Eye (tissue), 1 donor: ENCODE data around the gene PLD2.
A peak's percentile ranks its signal among the peaks of the same experiment; 100 is the strongest.
"Not testable (repeated sequence)": the region's sequence is repeated elsewhere in the genome, so short reads cannot be mapped to it uniquely, and the experiment has no call there.

ENCODE experiments used
- DNase-seq: peaks from one replicate; pipeline ENCODE4 v3.0.0-alpha.2; 2015

PLD2 gene

GRCh38 chr17:4837471-4838308 lies 30.7 kb downstream of the PLD2 start:
- DNase-seq: no peak

GRCh38 chr17:4838309-4838785 lies 31.4 kb downstream of the PLD2 start:
- no peak for DNase-seq

DNA sequence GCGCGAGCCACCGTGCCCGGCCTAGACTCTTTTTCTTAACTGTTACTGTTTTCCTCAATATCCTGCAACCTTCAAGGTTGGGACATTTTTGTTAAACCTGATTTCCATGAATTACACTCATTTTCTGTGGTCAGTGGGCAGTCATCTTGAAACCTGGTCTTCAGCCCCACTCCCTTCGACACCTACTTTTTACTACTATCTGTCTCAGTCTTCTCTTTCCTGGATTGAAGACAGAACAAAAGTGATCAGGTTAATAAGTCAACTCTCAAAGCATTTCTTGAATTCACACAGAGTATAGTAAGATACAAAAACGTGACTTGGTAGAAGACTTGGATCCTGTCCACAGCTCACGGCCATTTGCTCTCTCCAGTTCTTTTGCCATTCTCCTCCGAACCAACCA lies 32.3 kb downstream of the PLD2 start:
- DNase-seq: no peak

GRCh38 chr17:4839965-4840892 lies 33.3 kb downstream of the PLD2 start:
- no peak for DNase-seq

DNA sequence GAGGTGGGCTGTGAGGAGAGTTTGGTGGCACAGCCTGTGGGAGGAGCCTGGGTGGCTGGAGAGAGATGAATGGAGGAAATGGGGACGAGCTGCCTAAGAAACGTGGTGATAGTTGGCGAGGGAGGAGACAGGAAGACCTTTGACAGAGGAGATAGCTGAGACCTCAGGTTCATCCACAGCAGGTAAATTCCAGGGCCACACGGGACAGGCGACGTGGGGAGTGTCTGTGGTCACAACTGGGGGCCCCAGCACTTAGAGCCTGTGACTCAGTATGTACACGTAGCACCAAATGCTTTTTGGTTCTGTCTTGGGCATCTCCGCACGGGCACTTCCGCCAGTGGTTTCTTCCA lies 33.9 kb downstream of the PLD2 start:
- no peak for DNase-seq

DNA sequence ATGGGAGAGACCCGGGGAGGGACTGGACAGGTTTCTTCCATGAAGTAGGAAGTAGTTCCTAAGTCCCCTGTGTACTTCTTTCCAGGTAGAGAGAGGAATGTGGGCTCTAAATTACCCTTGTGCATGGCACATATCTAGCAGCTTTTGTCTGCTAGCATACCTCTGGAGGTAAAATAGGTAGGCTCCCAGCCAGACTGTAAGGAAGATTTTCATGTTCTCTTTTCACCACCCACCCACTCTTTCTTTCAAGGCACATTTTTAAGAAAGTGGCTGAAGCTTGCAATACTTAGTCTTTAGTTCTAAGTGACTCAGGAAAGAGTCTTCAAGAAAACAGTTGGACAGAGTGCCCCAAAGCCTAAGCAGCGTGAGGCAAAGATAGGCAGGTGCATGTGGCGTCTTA lies 35.4 kb downstream of the PLD2 start:
- DNase-seq: no peak

DNA sequence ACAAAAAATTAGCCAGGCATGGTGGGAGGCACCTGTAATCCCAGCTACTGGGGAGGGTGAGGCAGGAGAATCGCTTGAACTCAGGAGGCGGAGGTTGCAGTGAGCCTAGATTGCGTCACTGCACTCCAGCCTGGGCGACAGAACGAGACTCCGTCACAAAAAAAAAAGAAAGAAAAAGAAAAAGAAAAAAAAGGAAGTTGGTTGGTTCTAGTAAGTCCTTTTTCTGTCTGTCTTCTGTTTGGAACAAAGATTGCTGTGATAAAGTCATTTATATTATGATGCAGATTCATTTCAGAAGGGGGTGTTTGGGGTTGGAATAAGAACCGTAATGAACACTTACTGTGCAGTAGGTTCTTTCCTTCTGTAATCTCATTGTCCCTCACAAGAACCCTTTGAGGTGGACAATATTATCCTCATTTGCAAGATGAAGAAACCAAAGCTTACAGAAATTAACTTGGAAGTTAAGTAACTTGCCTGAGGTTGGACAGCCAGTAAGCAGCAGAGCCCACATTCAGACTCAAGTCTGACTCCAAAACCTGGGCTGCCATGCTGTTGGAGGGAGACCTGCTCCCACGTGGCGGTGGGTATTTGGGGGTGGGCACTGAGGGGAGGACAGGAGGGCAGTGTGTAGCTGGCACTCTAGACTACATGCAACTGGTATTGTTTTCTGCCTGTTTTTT lies 36.5 kb downstream of the PLD2 start:
- no peak for DNase-seq

GRCh38 chr17:4845118-4845517 lies 38.2 kb downstream of the PLD2 start:
- no peak for DNase-seq

DNA sequence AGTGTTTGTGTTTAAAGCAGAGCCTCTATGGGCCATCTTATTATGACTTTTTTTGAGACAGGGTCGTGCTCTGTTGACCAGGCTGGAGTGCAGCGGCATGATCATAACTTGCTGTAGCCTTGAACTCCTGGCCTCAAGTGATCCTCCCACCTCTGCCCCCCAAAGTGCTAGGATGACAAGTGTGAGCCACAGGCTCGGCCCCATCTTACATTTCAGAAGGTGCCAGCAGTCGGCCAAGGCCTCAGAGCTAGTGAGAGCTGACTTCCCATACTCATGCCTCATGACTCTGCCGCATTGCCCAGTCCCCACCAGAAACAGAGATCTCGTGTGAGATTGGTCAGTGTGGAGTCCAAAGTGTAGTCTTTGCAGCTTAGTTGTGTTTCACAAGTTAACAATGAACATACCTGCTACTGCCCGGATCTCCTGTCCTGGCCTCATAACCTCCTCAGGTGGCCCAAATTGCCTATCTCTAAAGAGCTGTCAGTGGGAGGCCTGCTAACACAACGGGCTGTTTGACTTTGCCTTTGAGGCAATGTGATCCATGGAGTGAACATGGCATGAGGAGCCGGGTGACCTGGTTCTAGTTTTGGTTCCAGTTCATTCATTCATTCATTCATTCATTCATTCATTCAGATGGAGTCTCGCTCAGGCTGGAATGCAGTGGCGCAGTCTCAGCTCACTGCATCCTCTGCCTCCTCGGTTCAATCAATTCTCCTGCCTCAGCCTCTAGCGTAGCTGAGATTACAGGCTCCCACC lies 39.9 kb downstream of the PLD2 start:
- DNase-seq: no peak

- no peak for DNase-seq
These were observed 42.1 kb downstream of the PLD2 start for GRCh38 chr17:4849011-4849536.

DNA sequence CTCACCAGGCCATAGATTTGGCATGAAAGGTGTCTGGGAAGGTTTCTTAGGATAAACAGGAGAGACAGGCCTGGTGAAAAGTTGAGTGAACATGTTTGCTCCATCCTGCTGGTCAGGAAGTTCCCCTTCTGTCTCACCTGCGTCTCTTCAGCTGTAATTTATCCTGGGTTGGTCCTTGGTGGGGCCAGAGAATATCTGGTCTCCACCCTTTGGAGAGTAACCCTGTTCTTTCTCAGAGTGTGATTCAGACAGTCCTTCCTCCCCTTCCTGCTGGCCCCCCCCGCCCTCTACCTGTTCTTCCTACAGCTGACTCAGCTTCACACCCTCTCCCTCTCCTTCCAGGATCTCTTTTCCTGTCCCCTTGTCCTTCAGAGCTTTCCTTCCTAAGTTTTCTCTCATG lies 43.3 kb downstream of the PLD2 start:
- no peak for DNase-seq

- DNase-seq: no peak
These were observed 44.1 kb downstream of the PLD2 start for GRCh38 chr17:4851084-4851483.

GRCh38 chr17:4852567-4853207 lies 45.7 kb downstream of the PLD2 start:
- DNase-seq: peak; percentile 14

DNA sequence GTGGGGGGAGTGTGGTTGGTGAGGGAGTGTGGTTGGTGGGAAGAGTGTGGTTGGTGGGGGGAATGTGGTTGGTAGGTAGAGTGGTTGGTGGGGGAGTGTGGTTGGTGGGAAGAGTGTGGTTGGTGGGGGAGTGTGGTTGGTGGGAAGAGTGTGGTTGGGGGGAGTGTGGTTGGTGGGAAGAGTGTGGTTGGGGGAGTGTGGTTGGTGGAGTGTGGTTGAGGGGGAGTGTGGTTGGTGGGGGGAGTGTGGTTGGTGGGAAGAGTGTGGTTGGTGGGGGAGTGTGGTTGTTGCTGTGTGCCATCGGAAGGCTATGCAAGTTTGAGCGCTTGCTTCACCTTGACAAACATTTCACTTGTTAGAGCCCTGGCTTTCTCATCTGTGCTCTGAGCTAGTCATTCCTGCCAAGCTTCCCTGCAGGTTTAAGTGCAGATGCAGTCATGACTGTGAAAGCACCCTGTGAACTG lies 46.3 kb downstream of the PLD2 start:
- DNase-seq: no peak

DNA sequence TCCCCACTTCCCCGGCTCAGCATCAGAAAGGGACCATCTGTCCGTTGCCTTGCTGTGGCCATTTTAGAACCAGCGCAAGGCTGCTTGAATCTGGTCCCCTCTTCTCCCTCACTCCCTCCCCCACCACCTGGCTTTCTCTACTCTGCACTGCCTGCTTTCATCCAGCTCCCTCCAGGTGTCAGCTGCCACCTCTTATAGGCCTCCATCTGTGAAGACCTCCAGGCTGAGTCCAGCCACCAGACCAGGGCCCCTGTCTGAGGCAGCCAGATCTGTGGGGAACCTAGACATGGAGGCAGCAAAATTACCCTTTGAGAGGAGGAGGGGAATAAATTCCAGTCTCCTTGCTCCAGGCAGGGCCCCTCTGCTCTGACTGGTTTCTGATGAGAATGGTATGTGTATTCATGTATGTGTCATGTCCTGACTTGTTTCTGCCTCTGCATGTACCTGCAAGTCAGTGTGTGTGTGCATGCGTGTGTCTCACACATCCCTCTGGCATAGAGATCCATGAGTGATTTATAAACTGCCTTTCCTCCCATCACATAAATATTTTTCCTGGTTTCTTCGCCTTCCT lies 47.2 kb downstream of the PLD2 start:
- DNase-seq: peak; percentile 54

DNA sequence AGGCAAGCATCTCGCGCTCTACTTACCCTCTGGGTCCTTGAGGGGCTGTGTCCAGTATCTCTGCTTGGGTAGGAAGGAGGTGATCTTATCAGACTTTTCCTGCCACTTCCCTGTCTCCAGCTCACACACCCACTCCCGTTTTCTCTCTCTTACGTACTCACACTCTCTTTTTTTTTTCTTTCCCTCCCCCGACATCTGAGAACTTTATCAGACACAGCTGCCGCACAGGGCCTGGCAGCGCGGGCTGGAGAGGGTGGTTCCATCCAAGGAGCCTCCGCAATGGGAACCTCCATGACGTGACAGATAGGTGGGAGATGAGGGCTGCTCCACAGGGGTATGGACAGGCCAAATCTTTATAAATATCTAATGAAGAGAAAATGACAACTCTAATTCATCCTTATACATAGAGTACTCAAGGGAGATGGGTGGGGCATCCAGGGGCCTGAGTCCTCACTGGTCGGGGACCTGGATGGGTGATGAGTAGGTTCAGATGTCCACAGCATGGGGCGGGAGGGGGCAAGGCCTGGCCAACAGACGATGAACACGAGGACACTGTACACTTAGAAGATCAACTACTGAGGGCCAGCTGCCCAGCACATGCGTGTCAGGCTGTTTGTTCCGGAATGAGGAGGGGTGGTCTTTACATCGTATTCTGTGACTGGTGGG lies 49.5 kb downstream of the PLD2 start:
- no peak for DNase-seq

DNA sequence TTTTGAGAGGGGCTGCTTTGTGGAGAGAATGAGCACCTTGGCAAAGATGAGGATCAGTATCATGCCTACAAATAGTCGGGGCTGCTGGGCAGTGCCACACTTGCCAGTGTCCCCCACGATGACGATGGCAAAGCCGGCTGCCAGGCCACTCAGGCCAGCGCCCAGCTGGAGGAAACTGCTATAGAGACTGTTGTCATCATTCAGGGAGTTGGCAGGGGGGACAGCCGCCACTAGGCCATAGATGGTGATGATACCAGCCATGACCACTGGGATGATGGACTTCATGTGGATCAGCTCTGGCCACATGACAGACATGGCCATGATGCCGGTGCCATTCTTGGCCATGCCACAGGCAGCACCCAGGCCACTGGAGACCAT lies 50.0 kb downstream of the PLD2 start:
- DNase-seq: no peak

- DNase-seq: not testable (repeated sequence)
These were observed 50.4 kb downstream of the PLD2 start for GRCh38 chr17:4857347-4857746.

GRCh38 chr17:4858068-4858881 lies 51.3 kb downstream of the PLD2 start:
- peak; percentile 64 for DNase-seq

DNA sequence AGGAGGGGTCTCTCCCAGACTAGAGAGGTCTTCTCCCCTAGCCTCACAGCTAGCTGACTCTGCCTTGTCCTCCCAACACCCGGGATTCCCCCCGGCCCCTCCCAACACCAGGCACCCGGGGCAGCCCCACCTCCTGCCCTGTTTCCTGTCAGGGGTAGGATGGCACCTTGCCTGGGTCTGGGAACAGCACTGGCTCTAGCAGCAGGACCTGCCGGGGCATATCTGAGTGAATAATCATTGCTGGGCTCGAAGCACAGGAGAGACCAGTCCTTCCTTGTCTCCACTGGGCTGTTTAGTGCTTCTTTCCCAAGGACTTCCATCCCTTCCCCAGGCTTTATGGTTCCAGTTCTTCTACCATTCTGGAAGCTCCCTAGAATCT lies 51.9 kb downstream of the PLD2 start:
- no peak for DNase-seq
